Activated B cell treated with CpG ODN at 0.5 μM for 24 hours (primary cell): ENCODE data around the gene CAMTA1. TPM values are rescaled to one million over a fixed set of nuclear protein-coding genes. Genes with fewer than 3 reads are reported as not detected.
A peak's percentile ranks its signal among the peaks of the same experiment; 100 is the strongest.

Source experiments
- ATAC-seq: fragments of 200-7000 bp; cut with Tn5 transposase; one replicate; pipeline ENCODE4 v1.10.0; 2021; ENCODE audit warnings: low read depth, mild to moderate bottlenecking, moderate library complexity
- CTCF ChIA-PET: fragments of 350-600 bp; sonication (Branson Sonifier 250); formaldehyde crosslinking; loops from one replicate; lab custom pipeline; 2021; ENCODE audit warnings: antibody characterized with exemption; lab: Charles Lee
- POLR2A ChIA-PET: fragments of 350-600 bp; sonication (Branson Sonifier 250); formaldehyde crosslinking; loops from one replicate; lab custom pipeline; 2021; ENCODE audit warnings: antibody characterized with exemption; lab: Charles Lee
- DNase-seq: peaks from one replicate; pipeline ENCODE4 v3.0.0; 2022
- H3K27ac Mint-ChIP-seq: one replicate; pipeline ENCODE4 v1.8.0; 2020; ENCODE audit warnings: mixed read lengths
- H3K27me3 Mint-ChIP-seq: one replicate; pipeline ENCODE4 v1.8.0; 2021; ENCODE audit warnings: mixed read lengths
- H3K36me3 Mint-ChIP-seq: one replicate; pipeline ENCODE4 v1.8.0; 2021; ENCODE audit warnings: low read depth, mixed read lengths
- H3K4me1 Mint-ChIP-seq: one replicate; pipeline ENCODE4 v1.8.0; 2021; ENCODE audit warnings: mixed read lengths
- H3K4me3 Mint-ChIP-seq: one replicate; pipeline ENCODE4 v1.8.0; 2020; ENCODE audit warnings: mild to moderate bottlenecking, mixed read lengths
- H3K9me3 Mint-ChIP-seq: one replicate; pipeline ENCODE4 v1.8.0; 2020; ENCODE audit warnings: mixed read lengths
- CTCF ChIP-seq: fragments of 200-600 bp; IDR thresholded peaks from one replicate; pipeline ENCODE4 v1.8.0; 2022; ENCODE audit warnings: antibody characterized with exemption, mild to moderate bottlenecking
- intact Hi-C: fragments of 100-400 bp; cut with micrococcal nuclease; formaldehyde crosslinking; loops from one replicate; pipeline ENCODE4 v1.15.1; 2024
- total RNA-seq: library from RNA; stranded (reverse); gene quantifications from 2 replicates; pipeline ENCODE4 v1.2.3, GENCODE V29; 2022

The CAMTA1 gene
- total RNA-seq, 1 donor from 2014 or later: 49.8 TPM

GRCh38 chr1:7693662-7694061 is 908.4 kb downstream of the CAMTA1 start:
- Mint-ChIP-seq H3K36me3 (no peaks in the 10 kb centered on the region), H3K27ac (no peak overlapping the region), H3K4me1 (no peaks in the 10 kb centered on the region), H3K4me3 (no peak overlapping the region), H3K9me3 (peaks cover 11% of the 10 kb centered on the region), H3K27me3 (peaks cover 32% of the 10 kb centered on the region)
- DNase-seq (no peak), ATAC-seq (no peak)
- intact Hi-C loops: no loop called here
- ChIA-PET CTCF (no interaction called here), POLR2A (no interaction called here)
- TF ChIP-seq CTCF: no peak

GRCh38 chr1:7694600-7695496 is 909.6 kb downstream of the CAMTA1 start:
- ChIA-PET POLR2A (no interaction called here), CTCF (interaction anchor here (1.5 kb wide), 1 partner anchor 58 kb away, joined by 5 read pairs; no protein-coding TSS in a partner anchor)
- peaks cover 11% of the 10 kb centered on the region for H3K9me3 Mint-ChIP-seq
- TF ChIP-seq CTCF: no peak
- no peak overlapping the region for H3K4me3 Mint-ChIP-seq
- H3K27me3 Mint-ChIP-seq: peaks cover 28% of the 10 kb centered on the region
- H3K4me1 Mint-ChIP-seq: no peaks in the 10 kb centered on the region
- no peaks in the 10 kb centered on the region for H3K36me3 Mint-ChIP-seq
- intact Hi-C loops: no loop called here
- DNase-seq (no peak), ATAC-seq (no peak)
- H3K27ac Mint-ChIP-seq: no peak overlapping the region

- POLR2A ChIA-PET: no interaction called here
These were observed 910.4 kb downstream of the CAMTA1 start for GRCh38 chr1:7695497-7696117.

GRCh38 chr1:7698641-7699040 is 913.4 kb downstream of the CAMTA1 start:
- ATAC-seq (no peak), DNase-seq (no peak)
- no peak overlapping the region for H3K27ac Mint-ChIP-seq
- POLR2A ChIA-PET: no interaction called here
- no peak overlapping the region for H3K4me3 Mint-ChIP-seq
- peaks cover 5% of the 10 kb centered on the region for H3K4me1 Mint-ChIP-seq
- intact Hi-C loops: no loop called here
- H3K9me3 Mint-ChIP-seq: peaks cover 4% of the 10 kb centered on the region
- H3K36me3 Mint-ChIP-seq: no peaks in the 10 kb centered on the region
- TF ChIP-seq CTCF: no peak
- CTCF ChIA-PET: interaction anchor here (1.2 kb wide), 1 partner anchor 55 kb away, joined by 3 read pairs; no protein-coding TSS in a partner anchor
- peaks cover 6% of the 10 kb centered on the region for H3K27me3 Mint-ChIP-seq

More at GRCh38 chr1:7695497-7696117, 910.4 kb downstream of the CAMTA1 start:
- Mint-ChIP-seq H3K27me3 (peaks cover 27% of the 10 kb centered on the region), H3K4me1 (no peaks in the 10 kb centered on the region), H3K36me3 (no peaks in the 10 kb centered on the region), H3K4me3 (no peak overlapping the region), H3K9me3 (peaks cover 11% of the 10 kb centered on the region), H3K27ac (no peak overlapping the region)
- ATAC-seq (no peak), DNase-seq (no peak)
- CTCF ChIA-PET: interaction anchor here (1.5 kb wide), 1 partner anchor 57 kb away, joined by 5 read pairs; no protein-coding TSS in a partner anchor
- intact Hi-C loops: no loop called here
- TF ChIP-seq CTCF: no peak

- Mint-ChIP-seq H3K4me1 (peaks cover 12% of the 10 kb centered on the region), H3K27ac (no peak overlapping the region), H3K9me3 (no peaks in the 10 kb centered on the region), H3K27me3 (peaks cover 10% of the 10 kb centered on the region), H3K36me3 (no peaks in the 10 kb centered on the region), H3K4me3 (peak overlapping the region; percentile 36)
- DNase-seq: no peak
- intact Hi-C loops: loop anchor here (5.0 to 10.0 kb wide), 4 partner anchors 52 to 1175 kb away; partner anchors contain the start of genes CAMTA1, ENO1 and PHF13
- ATAC-seq: no peak
- TF ChIP-seq CTCF: no peak
- ChIA-PET POLR2A (no interaction called here), CTCF (no interaction called here)
These were observed 917.1 kb downstream of the CAMTA1 start for GRCh38 chr1:7702365-7702764.
